NCI-H345 treated with DMSO at 0.1 percent for 48 hours (cell line): Measurements from ENCODE around the gene RPL35.

ENCODE experiments used
- DNase-seq: peaks from one replicate; lab custom pipeline; 2025; ENCODE audit not compliant: unreplicated experiment; lab: John Stamatoyannopoulos, UW

The RPL35 gene

GRCh38 chr9:124861342-124862229 is at the start of gene RPL35, which contains the start of gene ARPC5L:
Gene RPL35 (minus strand): TSS chr9:124861957. CDS start chr9:124861912, 45 bp downstream.
Gene ARPC5L (plus strand): TSS chr9:124862130. CDS start chr9:124869291, 7,161 bp downstream.
- peak; percentile 90 for DNase-seq

GRCh38 chr9:124908098-124908497 is 46.3 kb upstream of the RPL35 start:
- no peak for DNase-seq

GRCh38 chr9:124906966-124907365 is 45.2 kb upstream of the RPL35 start:
- DNase-seq = no peak

- no peak for DNase-seq
Observed at GRCh38 chr9:124899845-124900244, 38.1 kb upstream of the RPL35 start.

GRCh38 chr9:124897570-124898460 is 36.1 kb upstream of the RPL35 start:
- no peak for DNase-seq

GRCh38 chr9:124894741-124895170 is 33.0 kb upstream of the RPL35 start:
- DNase-seq = no peak

- no peak for DNase-seq
Observed at GRCh38 chr9:124894035-124894740, 32.4 kb upstream of the RPL35 start.

GRCh38 chr9:124890179-124890578 is 28.4 kb upstream of the RPL35 start:
- no peak for DNase-seq

GRCh38 chr9:124889006-124889405 is 27.2 kb upstream of the RPL35 start:
- no peak for DNase-seq

GRCh38 chr9:124887832-124888231 is 26.1 kb upstream of the RPL35 start:
- no peak for DNase-seq

- DNase-seq = no peak
Observed at GRCh38 chr9:124886866-124887492, 25.2 kb upstream of the RPL35 start.

GRCh38 chr9:124886461-124886860 is 24.7 kb upstream of the RPL35 start:
- DNase-seq = no peak

GRCh38 chr9:124885551-124885950 is 23.8 kb upstream of the RPL35 start:
- DNase-seq = no peak

- no peak for DNase-seq
Observed at GRCh38 chr9:124884376-124884775, 22.6 kb upstream of the RPL35 start.

GRCh38 chr9:124882231-124882630 is 20.5 kb upstream of the RPL35 start:
- DNase-seq = no peak

- no peak for DNase-seq
Observed at GRCh38 chr9:124881138-124881743, 19.5 kb upstream of the RPL35 start.

- no peak for DNase-seq
Observed at GRCh38 chr9:124880501-124880900, 18.7 kb upstream of the RPL35 start.

- no peak for DNase-seq
Observed at GRCh38 chr9:124879226-124879625, 17.5 kb upstream of the RPL35 start.

- DNase-seq = no peak
Observed at GRCh38 chr9:124878518-124878917, 16.8 kb upstream of the RPL35 start.

- DNase-seq = no peak
Observed at GRCh38 chr9:124878021-124878420, 16.3 kb upstream of the RPL35 start.
